Endothelial cell (in vitro differentiated cells): ENCODE data around the gene U2SURP. TPM values are rescaled to one million over a fixed set of nuclear protein-coding genes. Genes with fewer than 3 reads are reported as not detected.

ENCODE experiments used
- DNase-seq: peaks from one replicate; pipeline ENCODE4 v3.0.0; 2021; ENCODE audit warnings: low spot score
- H3K27ac Mint-ChIP-seq: one replicate; pipeline ENCODE4 v1.8.0; 2021; ENCODE audit warnings: mixed read lengths, inconsistent platforms; ENCODE audit not compliant: unreplicated experiment
- H3K27me3 Mint-ChIP-seq: one replicate; pipeline ENCODE4 v1.8.0; 2021; ENCODE audit warnings: mild to moderate bottlenecking, moderate library complexity, mixed read lengths, inconsistent platforms; ENCODE audit not compliant: unreplicated experiment
- H3K36me3 Mint-ChIP-seq: one replicate; pipeline ENCODE4 v1.8.0; 2021; ENCODE audit warnings: mild to moderate bottlenecking, low read depth, mixed read lengths, inconsistent platforms; ENCODE audit not compliant: unreplicated experiment
- H3K4me1 Mint-ChIP-seq: one replicate; pipeline ENCODE4 v1.8.0; 2021; ENCODE audit warnings: mild to moderate bottlenecking, mixed read lengths, inconsistent platforms; ENCODE audit not compliant: unreplicated experiment
- H3K4me3 Mint-ChIP-seq: one replicate; pipeline ENCODE4 v1.8.0; 2021; ENCODE audit warnings: mild to moderate bottlenecking, mixed read lengths, inconsistent platforms; ENCODE audit not compliant: unreplicated experiment
- H3K9me3 Mint-ChIP-seq: one replicate; pipeline ENCODE4 v1.8.0; 2021; ENCODE audit warnings: mixed read lengths, inconsistent platforms; ENCODE audit not compliant: unreplicated experiment
- CTCF ChIP-seq: fragments of 200-600 bp; sonication (generic); IDR thresholded peaks from one replicate; pipeline ENCODE4 v1.5.0; 2021; ENCODE audit warnings: antibody characterized with exemption; ENCODE audit not compliant: unreplicated experiment
- total RNA-seq: library from RNA; stranded (reverse); fragmentation: NEBNext Ultra II Directional; extraction: Animal tissue kit (Norgen Biotek cat#: 25700); gene quantifications from one replicate; pipeline ENCODE4 v1.2.1, GENCODE V29; 2021; ENCODE audit not compliant: unreplicated experiment

Gene U2SURP
- total RNA-seq, 1 donor from 2014 or later = 86.1 TPM

GRCh38 chr3:143010024-143010423 is 8.7 kb downstream of the U2SURP start:
- Mint-ChIP-seq H3K36me3 (no peaks in the 10 kb centered on the region), H3K27me3 (peaks cover 2% of the 10 kb centered on the region), H3K4me3 (no peak overlapping the region), H3K27ac (peak overlapping the region; percentile 21), H3K9me3 (no peaks in the 10 kb centered on the region), H3K4me1 (no peaks in the 10 kb centered on the region)
- DNase-seq = no peak
- no peak for TF ChIP-seq CTCF

- TF ChIP-seq CTCF = no peak
- Mint-ChIP-seq H3K4me3 (no peak overlapping the region), H3K27me3 (peaks cover 2% of the 10 kb centered on the region), H3K36me3 (peaks cover under 1% of the 10 kb centered on the region), H3K9me3 (no peaks in the 10 kb centered on the region), H3K4me1 (no peaks in the 10 kb centered on the region), H3K27ac (no peak overlapping the region)
- no peak for DNase-seq
These were observed 10.3 kb downstream of the U2SURP start for GRCh38 chr3:143011705-143012104.

- Mint-ChIP-seq H3K4me1 (no peaks in the 10 kb centered on the region), H3K4me3 (no peak overlapping the region), H3K36me3 (peaks cover 12% of the 10 kb centered on the region), H3K27me3 (peaks cover 2% of the 10 kb centered on the region), H3K27ac (no peak overlapping the region), H3K9me3 (no peaks in the 10 kb centered on the region)
- no peak for DNase-seq
- TF ChIP-seq CTCF = no peak
These were observed 13.6 kb downstream of the U2SURP start for GRCh38 chr3:143014921-143015320.

GRCh38 chr3:143016321-143016972 is 15.1 kb downstream of the U2SURP start:
- DNase-seq = no peak
- Mint-ChIP-seq H3K9me3 (no peaks in the 10 kb centered on the region), H3K4me1 (no peaks in the 10 kb centered on the region), H3K4me3 (no peak overlapping the region), H3K27ac (no peak overlapping the region), H3K36me3 (peaks cover 16% of the 10 kb centered on the region), H3K27me3 (no peaks in the 10 kb centered on the region)
- peak; percentile 76 for TF ChIP-seq CTCF

GRCh38 chr3:143024351-143024960 is 23.1 kb downstream of the U2SURP start:
- no peak for TF ChIP-seq CTCF
- no peak overlapping the region for H3K4me3 Mint-ChIP-seq
- H3K4me1 Mint-ChIP-seq = no peaks in the 10 kb centered on the region
- no peaks in the 10 kb centered on the region for H3K9me3 Mint-ChIP-seq
- H3K27ac Mint-ChIP-seq = no peak overlapping the region
- no peak for DNase-seq
- H3K36me3 Mint-ChIP-seq = peaks cover 8% of the 10 kb centered on the region
- H3K27me3 Mint-ChIP-seq = no peaks in the 10 kb centered on the region
